Epithelial cell of prostate (primary cell): ENCODE data around the gene CARS1.

Experiments used
- DNase-seq: peaks from one replicate; pipeline ENCODE4 v3.0.0-alpha.2; 2011; ENCODE audit warnings: low read depth, low spot score
- H3K27ac ChIP-seq: fragments of 450-650 bp; 2 replicates; pipeline ENCODE4 v1.5.1; 2017; ENCODE audit warnings: mild to moderate bottlenecking

CARS1 gene

DNA sequence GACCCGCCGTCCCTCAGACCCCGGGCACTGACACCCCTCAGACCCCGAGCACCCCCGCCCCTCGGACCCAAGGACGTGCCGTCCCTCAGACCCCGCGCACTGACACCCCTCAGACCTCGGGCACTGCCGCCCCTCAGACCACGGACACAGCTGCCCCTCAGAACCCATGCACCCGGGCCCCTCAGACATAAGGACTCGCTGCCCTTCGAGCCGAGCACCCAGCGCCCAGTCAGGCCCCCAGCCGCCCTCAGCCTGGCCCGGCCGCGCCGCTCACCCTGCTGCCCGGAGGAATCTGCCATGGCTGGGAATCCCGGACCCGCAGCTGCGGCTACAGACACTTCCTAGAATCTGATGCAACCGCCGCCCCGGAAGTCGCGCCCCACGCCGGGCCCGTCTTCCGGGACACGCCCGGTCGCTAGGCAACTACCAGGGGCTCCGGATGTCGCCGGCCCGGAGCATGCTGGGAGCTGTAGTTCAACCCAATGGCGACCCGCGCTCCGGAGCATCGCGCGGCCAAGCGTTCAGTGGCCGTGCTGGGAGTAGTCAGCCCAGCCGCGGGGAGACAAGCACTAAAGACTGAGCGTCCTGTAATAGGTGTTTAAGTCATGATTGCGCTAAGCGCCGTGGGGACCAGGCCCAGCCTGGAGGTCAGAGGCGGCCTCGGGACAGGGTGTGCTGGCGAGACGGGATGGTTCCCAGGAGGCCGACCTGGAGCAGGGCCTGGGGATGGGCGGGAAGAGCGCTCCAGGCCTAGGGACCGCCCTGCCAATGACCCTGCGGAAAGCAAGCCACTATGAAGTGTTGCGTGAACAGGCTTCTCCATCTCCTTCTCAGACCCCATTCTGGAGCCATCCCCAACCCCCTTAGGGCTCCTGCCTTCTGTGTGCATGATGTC is at the start of gene CARS1:
Gene CARS1 (minus strand): TSS at position 355 of the 895 bp plus-strand sequence. CDS start 56 bp downstream, at position 299.
- peak; percentile 59 for DNase-seq
- peak within 1 kb of the TSS; percentile 78 for H3K27ac ChIP-seq

DNA sequence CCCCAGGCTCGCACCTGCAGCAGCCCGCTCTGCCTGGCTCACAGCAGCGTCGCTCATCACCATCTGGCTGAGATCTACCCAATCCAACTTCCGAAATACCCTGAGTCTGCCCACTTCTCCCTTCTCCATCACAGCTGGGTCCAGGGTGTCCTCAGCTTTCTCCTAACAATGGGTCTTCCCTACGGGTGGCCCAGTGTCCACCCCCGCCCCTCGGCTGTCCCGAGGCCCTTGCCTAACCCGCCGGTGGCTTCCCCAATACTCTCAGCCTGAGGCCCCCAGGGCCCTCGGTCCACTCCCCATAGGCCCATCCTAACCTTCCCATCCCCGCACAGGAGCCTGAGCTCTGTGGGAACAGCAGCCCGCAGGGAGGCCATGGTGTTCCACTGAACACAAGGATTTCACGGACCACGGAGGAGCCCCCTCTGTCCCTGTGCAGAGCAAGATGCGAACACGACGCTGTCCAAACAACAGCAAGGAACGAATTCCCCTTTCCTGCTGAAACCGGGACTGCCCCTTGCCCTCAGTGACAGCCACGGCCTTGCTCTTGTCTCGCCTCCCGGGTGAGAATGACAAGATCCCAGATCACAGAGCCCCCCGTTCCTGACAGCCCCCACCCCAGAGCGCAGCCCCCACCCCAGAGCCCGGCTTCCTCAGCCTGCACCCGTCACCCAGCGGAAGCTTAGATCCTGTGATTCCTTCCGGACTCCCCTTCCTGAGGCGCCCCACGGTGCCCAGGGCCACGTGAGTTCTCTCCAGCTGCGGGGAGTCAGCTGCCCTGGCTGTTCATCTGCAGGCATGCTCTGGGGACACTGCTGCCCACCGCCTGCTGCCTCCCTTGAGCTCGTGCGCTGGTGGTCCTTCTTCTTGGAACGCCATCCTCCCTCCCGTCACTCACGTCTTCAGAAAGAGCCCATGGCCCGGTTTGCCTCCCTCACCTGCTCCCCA is 48.8 kb upstream of the CARS1 start:
- H3K27ac ChIP-seq, result no peak overlapping the region
- DNase-seq, result no peak

DNA sequence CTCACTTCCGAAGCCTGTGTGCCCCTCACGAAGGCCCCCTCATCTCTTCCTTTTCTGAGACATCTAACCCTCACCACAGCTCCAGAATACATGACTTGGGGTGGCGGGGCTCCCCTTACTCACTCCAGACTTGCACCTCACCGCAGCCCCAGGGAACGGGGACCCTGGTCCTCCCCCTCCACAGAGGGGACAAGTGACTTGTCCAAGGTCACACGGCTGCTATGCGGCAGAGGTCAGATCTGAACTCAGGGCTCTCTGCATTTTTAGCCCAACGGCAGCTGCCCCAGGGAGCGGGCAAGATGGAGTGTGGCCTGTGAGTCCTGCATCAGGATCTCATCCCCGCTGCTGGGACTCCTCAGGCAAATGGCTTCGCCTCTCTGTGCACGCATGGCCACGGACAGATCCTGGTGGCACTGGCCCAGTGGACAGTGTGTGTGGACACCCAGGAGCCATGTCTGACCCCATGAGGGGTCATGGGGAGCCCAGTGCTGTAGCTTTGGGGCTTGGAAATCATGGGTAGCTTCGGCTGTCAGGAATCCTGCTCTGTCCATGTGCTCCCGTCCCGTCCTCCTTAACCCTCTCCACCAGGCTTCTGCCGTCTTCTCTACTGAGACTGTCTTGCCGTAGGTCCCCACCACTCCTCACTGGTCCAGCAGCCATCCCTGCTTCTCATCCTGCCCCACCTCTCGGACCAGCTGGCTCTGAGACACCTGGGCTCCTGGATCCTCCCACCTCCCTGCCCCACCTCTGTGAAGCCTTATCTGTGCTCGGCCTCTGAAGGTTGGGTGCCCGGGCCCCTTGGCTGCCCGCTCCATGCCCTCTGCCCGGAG is 48.0 kb upstream of the CARS1 start:
- no peak for DNase-seq
- no peak overlapping the region for H3K27ac ChIP-seq

DNA sequence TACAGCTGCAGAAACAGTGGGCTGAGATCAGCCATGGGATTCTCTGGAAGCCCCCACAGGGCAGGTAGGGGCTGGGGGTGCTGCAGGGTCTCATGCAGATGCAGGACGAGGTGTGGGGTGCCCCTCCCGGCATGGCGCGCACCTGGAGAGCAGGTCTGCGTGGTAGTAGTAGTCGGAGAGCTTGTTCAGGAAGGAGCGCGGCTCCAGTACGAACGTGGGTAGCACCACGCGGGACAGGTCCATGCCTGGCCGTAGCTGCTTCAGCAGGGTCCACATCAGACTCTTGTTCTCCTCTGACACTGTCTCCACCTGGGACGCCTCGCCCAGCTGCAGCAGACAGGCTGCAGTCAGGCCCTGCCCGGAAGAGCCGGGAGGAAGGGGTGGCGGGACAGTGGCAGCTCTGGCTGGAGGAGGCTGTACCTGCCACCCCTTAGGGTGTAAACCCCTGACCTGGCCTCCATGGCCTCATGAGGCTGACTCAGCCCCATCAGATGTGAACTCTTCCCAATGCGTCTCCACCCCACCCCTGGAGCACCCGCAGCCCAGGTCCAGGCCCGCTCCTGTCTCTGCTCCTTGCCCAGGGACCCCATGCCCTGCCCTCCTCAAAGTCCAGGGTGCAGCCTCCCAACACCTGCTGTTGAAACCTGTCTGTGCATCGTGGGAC is 47.0 kb upstream of the CARS1 start:
- no peak overlapping the region for H3K27ac ChIP-seq
- DNase-seq, result no peak

DNA sequence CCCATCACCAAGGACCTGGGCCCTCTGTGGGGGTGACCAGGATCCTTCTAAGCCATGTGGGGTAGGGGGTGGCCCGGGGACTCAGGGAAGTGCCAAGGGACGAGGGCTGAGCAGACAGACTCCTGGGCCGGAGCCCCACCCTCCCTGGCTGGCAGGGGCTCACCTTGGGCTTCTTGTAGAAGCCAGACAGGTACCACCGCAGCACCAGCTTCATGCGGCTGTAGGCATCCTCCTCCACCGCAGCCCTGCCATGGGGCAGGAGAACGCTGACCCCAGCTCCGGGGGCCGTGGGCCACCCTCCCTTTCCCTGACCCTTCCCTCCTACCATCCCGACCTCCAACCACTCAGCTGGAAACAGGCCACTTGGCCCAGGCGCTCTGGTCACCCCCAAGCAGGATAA is 45.9 kb upstream of the CARS1 start:
- no peak for DNase-seq
- no peak overlapping the region for H3K27ac ChIP-seq

DNA sequence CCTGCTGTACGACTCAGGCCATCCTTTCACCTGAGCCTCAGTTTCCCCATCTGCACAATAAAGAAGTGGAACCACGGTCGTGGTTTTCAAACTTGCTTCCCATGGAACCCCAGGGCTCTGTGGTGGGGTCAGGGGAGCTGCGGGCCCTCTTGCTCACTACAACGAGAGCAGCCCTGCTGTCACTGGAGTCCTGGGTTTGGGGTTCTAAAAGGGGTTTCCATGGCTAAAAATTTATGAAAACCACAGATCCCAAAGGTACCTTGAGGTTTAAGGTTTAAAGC is 45.4 kb upstream of the CARS1 start:
- no peak for DNase-seq
- no peak overlapping the region for H3K27ac ChIP-seq

DNA sequence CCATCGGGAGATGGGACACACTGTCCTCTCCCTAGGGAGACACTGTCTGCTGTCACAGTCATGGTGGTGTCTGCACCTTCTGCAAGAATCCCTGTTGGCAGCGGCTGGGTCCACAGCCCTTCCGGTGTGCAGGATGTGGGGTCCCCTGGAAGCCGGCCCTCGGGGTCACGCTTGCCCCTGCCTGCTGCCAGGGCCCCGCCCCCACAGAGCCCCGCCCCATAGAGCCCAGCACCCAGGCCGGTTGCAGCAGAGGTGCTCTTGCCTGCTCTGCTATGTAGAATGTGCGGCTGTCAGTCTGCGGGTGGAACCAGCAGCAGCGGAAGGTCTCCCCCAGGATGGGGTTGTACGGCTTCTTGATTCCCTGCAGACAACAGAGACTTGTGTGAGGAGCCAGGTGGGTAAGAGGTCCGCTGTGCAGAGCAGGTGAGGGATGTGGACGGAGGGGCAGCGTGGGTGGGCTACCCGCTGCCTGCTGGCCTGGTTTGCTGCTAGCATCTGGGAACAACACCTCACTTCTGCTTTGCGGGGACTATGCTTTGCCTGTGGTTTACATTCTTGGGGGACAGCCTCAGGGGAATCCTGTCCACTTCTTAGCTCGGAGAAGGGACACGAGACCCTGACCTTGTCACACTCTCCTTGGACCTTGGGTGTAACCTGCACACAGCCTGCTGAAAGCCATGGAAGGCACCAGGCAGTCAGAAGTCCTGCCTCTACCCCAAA is 44.9 kb upstream of the CARS1 start:
- H3K27ac ChIP-seq, result no peak overlapping the region
- DNase-seq, result no peak

DNA sequence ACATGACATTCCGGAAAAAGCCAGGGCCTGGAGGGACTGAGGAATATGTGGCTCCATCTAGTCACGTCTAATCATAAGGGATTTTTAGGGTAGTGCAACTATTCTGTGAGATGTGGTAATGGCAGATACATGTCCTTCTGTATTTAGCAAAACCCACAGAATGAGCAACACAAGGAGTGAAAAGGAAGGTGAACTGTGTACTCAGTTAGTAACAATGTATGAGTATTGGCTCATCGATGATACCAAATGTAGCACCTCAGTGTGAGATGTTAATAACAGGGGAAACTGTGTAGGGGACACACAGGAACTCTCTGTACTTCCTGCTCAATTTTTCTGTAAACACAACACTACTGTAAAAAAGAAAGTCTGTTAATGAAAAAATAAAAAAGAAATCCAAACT is 42.0 kb upstream of the CARS1 start:
- H3K27ac ChIP-seq, result peak overlapping the region; percentile 9
- no peak for DNase-seq

DNA sequence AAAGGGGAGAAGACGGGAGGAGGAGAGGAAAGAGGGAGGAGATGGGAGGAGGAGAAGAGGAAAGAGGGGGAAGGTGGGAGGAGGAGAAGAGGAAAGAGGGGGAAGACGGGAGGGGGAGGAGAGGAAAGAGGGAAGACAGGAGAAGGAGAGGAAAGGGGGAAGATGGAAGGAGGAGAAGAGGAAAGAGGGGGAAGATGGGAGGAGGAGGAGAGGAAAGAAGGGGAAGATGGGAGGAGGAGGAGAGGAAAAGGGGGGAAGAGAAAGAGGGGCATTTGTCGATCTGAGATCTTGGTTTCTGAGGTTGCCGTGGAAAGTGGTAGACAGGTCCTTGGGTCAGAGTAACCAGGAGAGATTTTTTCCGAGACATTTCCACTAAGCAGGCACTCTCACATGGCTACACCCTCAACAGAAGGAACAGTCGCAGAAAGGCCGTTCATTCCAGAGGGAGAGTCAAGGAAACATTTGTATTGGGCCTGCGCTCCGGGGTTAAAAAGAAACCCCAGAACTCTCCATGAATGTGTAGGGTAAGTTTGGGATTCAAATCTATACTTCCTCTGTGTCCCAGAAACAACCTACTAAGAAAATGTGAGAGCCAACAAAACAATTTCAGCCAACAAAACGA is 39.8 kb upstream of the CARS1 start:
- no peak for DNase-seq

DNA sequence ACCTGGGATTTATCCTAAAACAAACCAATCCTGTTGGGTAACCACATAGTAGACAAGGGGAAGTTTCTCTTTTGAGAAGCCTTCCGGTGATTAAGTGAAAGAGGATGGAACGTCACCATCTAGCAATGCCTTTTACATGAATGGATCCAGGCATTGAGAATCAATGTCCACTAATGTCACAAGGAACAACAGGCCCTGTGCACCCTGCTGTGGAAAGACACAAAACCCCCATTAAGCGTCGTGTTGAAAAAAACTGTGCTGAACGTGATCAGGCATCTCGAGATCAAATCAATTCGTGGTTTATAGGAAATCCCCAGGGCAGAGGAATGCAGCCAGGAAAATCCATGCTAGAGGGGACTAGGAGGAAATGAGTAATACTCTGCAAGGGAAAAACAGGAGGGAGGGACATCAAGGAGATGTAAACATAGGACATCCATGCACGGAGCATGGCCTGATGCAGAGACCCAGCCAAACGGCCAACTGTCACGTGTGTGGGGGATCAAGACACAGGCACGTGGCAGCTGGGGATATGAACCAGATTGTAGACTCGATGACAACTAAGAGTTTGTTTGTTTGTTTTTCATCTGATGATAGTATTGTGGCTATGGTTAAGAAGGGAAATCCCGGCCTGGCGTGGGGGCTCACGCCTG is 38.6 kb upstream of the CARS1 start:
- H3K27ac ChIP-seq, result peak overlapping the region; percentile 26
- DNase-seq, result no peak

More for the DNA sequence above, 39.8 kb upstream of the CARS1 start:
- no peak overlapping the region for H3K27ac ChIP-seq

DNA sequence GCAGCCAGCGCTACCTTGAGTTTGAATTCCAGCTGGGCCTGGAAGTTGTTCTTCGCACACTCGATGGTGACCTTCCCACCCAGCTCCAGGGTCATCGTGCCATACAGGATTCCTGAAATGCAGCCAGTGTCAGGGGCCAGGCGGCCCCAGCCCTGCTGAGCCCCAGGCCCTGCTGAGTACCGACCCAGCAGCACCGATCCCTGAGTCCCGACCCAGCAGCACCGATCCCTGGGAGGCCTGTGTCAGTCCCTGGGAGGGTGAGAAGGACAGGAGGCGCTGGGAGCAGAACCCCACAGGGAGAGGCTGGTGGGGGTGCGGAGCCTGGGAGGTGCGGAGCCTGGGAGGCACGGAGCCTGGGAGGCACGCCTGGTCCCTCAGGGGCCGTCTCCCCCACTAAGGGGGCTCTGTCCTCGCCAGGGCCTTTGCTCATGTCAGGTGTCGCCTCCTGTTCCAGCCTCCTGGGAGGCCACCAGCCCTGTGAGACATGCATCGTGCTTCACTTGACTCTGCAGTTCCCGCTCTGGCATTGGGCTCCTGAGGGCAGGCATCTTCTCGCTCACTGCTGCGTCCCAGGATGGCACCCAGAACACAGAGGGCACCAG is 37.1 kb upstream of the CARS1 start:
- no peak for DNase-seq
- no peak overlapping the region for H3K27ac ChIP-seq

DNA sequence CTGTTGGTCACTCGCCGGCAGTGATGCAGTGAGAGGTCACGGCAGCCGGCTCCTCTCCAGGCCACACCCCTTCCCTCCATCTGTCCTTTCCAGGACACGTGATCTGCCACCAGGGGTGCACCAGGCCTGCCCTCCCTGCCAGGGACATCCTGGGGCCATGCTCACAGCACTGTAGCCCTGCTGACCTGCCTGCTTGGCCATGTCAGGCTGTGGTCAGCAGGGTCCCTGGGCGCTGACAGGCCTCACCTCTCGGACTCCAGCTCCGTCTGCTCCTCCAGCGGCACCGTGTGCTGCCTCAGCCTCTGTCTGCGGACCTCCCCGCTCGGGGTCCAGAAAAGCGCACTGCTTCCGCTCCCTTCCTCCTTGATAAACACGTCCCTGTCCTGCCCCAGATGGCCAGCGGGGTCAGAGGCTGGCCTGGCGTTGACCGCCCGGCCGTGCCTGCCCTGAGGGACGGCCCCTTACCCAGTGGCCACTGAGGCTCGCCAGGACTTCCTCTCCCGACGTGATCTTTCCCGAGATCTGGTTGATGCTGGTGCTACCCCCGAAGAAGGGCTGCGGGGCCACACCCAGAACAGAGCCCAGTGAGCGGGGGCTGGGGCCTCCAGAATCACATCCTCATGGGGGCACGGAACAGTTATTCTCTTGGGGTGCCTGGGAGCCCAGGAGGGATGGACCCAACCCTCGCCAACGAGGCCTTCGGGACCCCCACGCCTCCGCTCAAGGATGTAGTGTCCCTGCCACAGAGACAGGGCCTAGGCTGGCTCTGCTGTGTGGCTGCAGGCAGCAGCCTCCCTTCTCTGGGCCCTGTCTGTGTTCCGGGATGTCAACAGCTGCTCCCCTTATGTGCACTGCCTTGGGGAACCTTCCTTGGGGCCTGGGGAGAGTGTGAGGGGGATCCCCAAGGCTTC is 36.3 kb upstream of the CARS1 start:
- no peak for DNase-seq
- no peak overlapping the region for H3K27ac ChIP-seq

DNA sequence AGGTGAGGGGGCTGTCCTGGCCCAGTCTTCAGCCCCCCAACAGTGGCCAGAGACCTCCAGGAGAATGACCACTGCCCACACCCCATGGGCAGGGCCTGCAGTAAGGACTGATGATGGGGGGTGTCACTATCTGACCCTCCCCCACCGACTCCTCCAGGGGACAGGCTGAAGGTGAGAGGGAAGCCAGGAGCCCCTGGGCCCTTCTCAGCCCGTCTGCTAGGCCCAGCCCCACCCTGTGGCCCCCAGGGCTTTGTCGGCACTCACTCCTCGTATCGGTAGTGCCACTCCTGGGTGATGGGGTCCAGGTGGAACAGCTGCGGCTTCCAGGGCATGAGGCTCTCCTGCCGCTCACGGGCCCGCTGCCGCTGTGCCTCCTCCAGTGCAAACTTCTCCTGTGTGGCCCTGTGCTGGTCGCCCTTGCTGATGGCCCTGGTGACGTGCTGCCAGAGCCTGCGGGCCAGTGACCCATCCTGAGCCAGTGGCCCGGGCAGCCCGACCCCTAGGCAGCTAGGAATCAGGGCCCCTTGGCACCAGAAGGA is 35.4 kb upstream of the CARS1 start:
- no peak overlapping the region for H3K27ac ChIP-seq
- DNase-seq, result no peak

DNA sequence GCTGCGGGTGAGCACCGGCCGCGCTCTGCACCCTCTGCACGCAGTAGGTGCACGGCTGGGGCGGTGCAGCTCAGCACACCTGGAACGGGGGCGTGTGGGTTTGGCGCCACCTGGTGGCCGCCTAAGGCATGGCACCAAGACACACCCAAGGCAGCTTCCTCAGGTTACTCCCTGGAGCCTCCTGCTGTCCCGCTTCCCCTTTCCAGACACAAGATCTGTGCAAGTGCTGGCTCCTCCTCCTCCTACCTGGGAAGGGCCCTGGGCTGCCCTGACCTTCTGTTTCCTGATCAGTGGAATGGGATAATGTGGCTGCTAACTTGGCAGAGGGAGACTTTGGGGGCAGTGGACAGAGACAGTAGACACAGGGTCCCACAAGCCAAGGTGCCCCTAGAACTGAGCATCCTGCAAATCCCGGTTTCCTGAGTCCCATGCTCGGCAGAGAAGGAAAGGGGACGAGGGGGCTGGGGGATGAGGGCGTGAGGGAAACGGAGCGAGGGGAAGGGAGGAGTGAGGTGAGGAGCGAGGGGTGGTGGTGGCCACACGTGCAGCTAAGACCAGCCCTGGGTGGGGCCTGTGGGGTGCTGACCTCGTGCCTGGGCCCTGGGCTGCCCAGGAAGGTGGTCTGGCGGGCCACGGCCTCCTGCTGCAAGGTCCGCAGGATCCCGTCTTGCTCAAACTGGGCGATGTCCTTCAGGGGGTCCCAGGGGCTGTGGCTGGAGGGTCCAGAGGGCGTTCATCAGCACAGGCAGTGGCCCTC is 34.8 kb upstream of the CARS1 start:
- no peak overlapping the region for H3K27ac ChIP-seq
- peak; percentile 8 for DNase-seq

DNA sequence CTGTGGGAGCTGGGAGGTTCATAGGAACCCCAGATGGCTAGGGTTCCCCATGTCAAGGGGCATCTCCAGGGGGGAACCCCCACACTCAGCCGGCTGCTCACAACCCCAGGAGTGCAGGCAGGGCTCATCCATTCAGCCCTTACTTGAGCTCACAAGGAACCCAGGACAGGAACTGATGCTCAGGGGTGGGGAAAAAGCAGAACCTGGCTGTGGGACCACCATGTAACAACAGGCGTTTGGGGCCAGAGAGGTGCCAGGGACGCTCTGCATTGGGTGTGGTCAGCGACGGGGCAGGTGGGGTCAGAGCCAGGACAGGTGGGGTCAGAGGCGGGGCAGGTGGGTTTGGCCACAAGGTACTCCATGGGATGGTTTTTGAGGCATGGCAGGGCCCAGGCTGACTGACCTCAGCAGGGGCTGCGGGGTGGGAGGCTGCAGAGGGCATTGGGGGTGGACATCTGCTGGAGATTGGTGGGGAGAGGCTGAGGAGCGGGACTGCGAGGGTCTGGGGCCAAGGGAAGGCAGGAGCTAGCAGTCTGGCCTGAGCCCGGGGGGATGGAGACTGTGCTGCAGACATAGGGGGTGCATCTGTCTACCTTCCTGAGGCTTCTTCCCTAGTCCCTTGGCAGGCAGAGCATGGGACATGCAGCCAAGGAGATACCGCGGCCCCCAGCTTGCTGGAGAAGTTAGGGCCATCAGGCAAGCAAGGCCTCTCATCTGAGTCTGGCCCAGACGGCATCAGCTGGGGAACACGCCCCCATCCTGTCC is 34.0 kb upstream of the CARS1 start:
- DNase-seq, result no peak
- H3K27ac ChIP-seq, result no peak overlapping the region
